ENCODE results near the gene CEACAM4.

CEACAM4 gene

DNA sequence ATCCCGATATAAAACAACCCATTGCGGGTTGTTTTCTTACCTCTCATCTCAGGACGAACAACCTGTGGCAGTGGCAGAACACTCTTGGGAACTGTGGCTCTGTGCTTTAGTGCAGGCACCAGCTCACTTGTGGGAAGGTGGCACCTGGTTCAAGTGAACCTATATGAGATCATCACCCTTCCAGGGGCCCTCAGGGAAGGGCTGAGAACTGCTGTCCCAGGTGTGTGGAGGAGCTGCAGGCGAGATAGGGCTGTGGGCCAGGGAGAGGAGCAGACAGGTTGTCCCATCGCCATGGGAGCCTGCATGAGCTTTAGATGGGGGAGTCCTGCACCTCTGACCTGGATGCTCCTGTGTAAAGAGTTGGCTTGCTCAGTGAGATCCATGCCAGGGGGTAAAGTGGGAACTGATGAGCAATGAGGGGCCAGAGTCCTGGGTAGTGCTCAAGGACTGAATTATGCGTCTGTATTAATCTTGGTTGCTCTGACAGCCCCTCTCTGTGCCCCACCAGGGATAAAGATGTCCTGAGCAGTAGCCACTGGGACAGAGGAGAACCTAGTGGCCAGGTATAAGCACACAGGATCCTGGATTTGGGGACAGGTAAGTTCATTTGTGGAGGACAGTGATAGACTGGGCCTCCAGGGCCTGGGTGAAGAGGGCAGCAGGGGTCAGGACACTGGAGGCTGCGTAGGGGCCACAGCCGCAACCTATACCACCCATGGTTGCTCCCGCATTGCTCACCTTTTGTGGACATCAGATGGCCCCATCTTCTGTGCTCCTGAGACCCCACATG is 8.7 kb downstream of the CEACAM4 start:
- no peak for DNase-seq (ENCODE audit: low read depth in 2 of 2)

- DNase-seq (ENCODE audit: low read depth in 2 of 2), result no peak
Measured at GRCh38 chr19:41616792-41617621, 9.9 kb downstream of the CEACAM4 start.

- no peak for DNase-seq (ENCODE audit: low read depth in 2 of 2)
Measured at GRCh38 chr19:41615207-41615606, 11.7 kb downstream of the CEACAM4 start.

- DNase-seq (ENCODE audit: low read depth in 2 of 2), result no peak
Measured at GRCh38 chr19:41612483-41612882, 14.4 kb downstream of the CEACAM4 start.

GRCh38 chr19:41610789-41611188 is 16.1 kb downstream of the CEACAM4 start:
- DNase-seq (ENCODE audit: low read depth in 2 of 2), result no peak

DNA sequence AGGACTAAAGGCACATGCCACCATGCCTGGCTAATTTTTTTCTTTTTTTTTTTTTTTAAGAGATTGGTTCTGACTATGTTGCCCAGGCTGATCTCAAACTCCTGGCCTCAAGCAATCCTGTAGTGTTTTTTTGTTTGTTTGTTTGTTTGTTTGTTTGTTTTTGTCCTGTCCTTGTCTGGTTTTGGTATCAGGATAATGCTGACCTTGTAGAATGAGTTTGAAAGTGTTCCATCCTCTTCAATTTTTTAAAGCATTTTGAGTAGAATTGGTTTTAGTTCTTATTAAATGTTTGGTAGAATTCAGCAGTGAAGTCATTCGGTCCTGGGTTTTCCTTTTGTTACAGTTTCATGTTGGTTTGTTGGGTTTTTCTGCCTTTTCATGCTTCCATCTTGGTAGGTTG is 19.2 kb downstream of the CEACAM4 start:
- no peak for DNase-seq (ENCODE audit: low read depth in 2 of 2)

- DNase-seq (ENCODE audit: low read depth in 2 of 2), result no peak
Measured at GRCh38 chr19:41606215-41606837, 20.5 kb downstream of the CEACAM4 start.

GRCh38 chr19:41604831-41605230 is 22.0 kb downstream of the CEACAM4 start:
- no peak for DNase-seq (ENCODE audit: low read depth in 2 of 2)

GRCh38 chr19:41601771-41602170 is 25.1 kb downstream of the CEACAM4 start:
- DNase-seq (ENCODE audit: low read depth in 2 of 2), result no peak

GRCh38 chr19:41599175-41599966 is 27.5 kb downstream of the CEACAM4 start:
- DNase-seq (ENCODE audit: low read depth in 2 of 2), result no peak

- peak; percentile 51 to 52 for DNase-seq (ENCODE audit: low read depth in 2 of 2)
Measured at GRCh38 chr19:41597600-41598041, 29.3 kb downstream of the CEACAM4 start.

DNA sequence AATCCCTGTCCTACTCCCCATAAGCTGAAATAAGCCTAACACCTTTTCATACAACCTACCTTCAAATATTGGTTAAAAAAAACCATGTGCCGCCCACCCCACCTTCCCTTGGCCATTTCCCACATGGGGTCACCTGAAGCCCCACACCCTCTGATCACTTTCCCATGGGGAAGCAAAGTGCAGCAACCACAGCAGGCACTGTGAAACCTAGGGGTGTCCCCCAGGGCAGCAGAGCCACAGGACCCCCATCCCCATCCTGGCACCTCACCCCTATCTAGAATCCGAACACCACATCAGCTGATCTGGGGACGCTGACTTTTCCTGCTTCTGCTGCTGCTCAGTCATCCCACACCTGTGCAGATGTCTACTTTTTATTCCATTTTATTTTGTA is 31.0 kb downstream of the CEACAM4 start:
- DNase-seq (ENCODE audit: low read depth in 2 of 2), result no peak

GRCh38 chr19:41595258-41595889 is 31.5 kb downstream of the CEACAM4 start:
- peak; percentile 34 to 41 for DNase-seq (ENCODE audit: low read depth in 2 of 2)

DNA sequence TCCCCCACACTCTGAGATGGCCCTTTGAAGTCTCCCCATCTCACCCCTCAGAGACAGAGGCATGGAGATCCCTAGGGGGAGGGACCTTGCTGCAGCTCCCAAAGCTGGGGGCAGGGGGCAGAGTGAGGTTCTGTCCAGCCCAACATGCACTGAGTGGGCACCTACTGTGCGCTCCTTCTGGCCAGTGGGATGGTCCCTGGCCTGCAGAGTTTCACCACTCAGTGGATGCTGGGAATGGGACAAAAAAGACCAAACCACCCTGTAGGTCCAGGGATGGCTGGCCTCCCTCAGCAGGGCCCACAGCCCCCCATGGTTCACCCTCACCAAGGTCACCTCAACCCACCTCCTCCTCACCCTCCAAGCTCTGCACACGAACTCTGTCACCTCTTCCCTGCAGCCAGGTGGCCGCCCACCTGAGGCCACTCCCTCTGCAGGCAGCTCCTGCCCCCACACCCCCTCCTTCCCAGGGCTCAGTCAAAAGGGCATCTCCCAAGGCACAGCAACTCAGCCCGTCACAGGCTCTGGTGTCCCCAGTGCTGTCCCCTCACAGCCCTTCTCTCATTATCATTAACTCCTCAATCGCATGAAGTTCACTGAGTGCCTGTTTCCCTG is 34.8 kb downstream of the CEACAM4 start:
- DNase-seq (ENCODE audit: low read depth in 2 of 2), result no peak

GRCh38 chr19:41590936-41591335 is 35.9 kb downstream of the CEACAM4 start:
- DNase-seq (ENCODE audit: low read depth in 2 of 2), result no peak

DNA sequence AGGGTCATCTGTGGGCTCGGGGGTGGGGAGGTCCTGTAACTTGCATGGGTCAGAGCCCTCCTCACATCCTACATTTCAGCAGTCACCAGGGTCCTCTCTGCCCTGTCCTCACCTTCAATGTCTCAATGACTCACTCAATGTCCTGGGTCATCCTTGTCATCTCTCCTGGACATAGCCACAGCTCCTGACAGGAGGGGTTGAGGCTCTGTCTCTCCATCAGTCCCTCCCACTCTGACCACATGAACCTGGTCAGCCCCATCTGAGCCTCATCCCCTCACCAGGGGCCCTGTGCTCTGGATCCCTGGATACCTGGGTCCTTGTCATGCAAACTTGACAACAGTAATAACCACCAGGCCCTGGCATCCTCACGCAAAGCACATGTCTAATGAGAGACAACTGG is 37.5 kb downstream of the CEACAM4 start:
- DNase-seq (ENCODE audit: low read depth in 2 of 2), result no peak

DNA sequence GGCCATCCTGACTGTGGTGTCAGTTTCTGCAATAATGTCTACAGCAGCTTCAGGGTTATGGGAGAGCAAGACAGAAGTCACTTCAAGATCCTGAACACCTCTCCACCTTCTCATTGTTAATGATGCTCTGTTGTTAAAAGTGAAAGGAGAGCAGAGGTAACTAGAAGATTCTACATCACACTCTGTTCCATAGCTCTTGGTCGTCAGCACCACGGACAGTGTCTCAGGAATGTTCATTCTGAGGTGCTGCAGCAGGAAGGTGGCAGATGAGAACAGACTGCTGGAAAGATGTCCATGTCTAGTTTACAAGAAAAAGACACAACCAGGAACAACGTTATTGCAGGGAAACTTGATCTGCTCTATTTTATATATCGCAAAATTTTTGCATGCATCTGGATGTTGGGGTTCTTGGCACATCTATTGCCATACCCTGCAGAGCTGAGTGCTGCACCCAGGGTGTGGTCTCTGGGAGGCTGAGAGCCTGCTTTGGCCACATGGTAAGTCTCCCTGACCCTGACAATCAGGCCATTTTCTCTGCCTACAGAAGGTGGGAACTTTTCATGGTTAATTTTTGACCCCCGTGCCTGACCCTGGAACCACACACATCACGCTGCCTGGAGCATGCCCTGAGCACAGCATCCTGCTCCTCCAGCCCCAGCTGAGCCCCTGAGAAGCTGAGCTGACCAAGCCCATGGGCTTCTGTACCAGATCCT is 38.2 kb downstream of the CEACAM4 start:
- DNase-seq (ENCODE audit: low read depth in 2 of 2), result no peak

DNA sequence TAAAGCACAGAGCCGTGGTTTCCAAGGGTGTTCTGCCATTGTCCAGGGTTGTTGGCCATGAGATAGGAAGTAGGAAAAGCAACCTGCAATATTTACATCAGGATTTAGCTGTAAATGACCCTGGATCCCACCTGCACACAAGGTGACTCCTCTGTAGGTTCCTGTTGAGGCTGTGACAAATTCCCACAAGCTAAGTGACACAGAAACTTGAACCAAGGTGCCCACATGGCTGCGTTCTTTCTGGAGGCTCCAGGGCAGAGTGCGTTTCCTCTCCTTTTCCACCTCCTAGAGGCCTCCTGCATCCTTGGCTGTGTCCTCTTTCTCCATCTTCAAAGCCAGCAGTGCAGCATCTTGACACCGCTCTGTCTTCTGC is 39.0 kb downstream of the CEACAM4 start:
- DNase-seq (ENCODE audit: low read depth in 2 of 2), result no peak

GRCh38 chr19:41587101-41587837 is 39.6 kb downstream of the CEACAM4 start:
- DNase-seq (ENCODE audit: low read depth in 2 of 2), result no peak
